HAP-1 (cell line): ENCODE results near the gene RPRD1B.
"Not testable (repeated sequence)": the region's sequence is repeated elsewhere in the genome, so short reads cannot be mapped to it uniquely, and the experiment has no call there.

Experiments
- DNase-seq, 2 experiments: peaks; one replicate each; pipeline ENCODE4 v3.0.0-alpha.2; 2016 to 2020; ENCODE audit warnings: low spot score in 2 of 2
- H3K27me3 ChIP-seq: fragments of 250-450 bp; sonication (Bioruptor Pico); 2 replicates; pipeline ENCODE4 v1.5.1; 2020; ENCODE audit warnings: low read depth, mild to moderate bottlenecking, moderate library complexity
- H3K36me3 ChIP-seq: fragments of 250-450 bp; sonication (Bioruptor Pico); replicated peaks from 2 replicates; pipeline ENCODE4 v1.5.1; 2020; ENCODE audit warnings: mild to moderate bottlenecking
- H3K4me1 ChIP-seq: fragments of 250-450 bp; sonication (Bioruptor Pico); 2 replicates; pipeline ENCODE4 v1.5.1; 2020; ENCODE audit warnings: mild to moderate bottlenecking
- H3K4me3 ChIP-seq: fragments of 250-450 bp; sonication (Bioruptor Pico); 2 replicates; pipeline ENCODE4 v1.5.1; 2020; ENCODE audit warnings: mild to moderate bottlenecking, moderate library complexity
- H3K9me3 ChIP-seq: fragments of 250-450 bp; sonication (Bioruptor Pico); 2 replicates; pipeline ENCODE4 v1.5.1; 2020; ENCODE audit warnings: mild to moderate bottlenecking, moderate library complexity
- in situ Hi-C: fragments of 300-500 bp; cut with MboI; formaldehyde crosslinking; loops from 3 replicates; pipeline ENCODE4 v1.14.3; 2020; ENCODE audit warnings: low sequenced_read_pairs, inconsistent platforms, mixed read lengths

RPRD1B gene

DNA sequence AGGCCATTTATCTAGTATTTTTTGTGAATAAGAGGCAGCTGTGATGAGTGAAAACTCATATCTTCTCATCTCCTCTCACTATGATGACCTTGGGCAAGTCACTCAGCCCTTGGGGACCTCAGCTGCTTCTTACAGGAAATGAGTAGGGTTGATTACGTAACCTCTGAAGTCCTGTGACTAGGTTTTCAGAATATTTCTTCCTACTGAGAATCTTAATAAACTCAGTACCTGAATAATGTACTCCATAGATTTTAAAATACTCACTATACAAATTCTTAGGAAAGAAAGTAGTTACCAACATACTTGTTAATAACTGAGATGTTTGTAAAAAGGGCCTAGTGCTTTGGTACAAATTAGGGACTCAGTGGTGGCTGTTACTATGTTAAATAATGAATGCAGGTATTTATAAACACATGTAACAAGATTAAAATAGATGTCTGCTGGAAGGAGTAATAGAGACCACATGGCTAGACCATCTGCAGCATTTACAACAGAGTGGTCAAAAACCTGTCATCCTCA is 60.9 kb downstream of the RPRD1B start:
- no peaks in the 10 kb centered on the region for H3K9me3 ChIP-seq
- no peak overlapping the region for H3K4me3 ChIP-seq
- H3K4me1 ChIP-seq = no peaks in the 10 kb centered on the region
- no peak for DNase-seq
- in situ Hi-C loops = no loop called here
- H3K36me3 ChIP-seq = peaks cover 11% of the 10 kb centered on the region
- H3K27me3 ChIP-seq = no peaks in the 10 kb centered on the region

GRCh38 chr20:38095017-38095686 is 61.6 kb downstream of the RPRD1B start:
- no peak for DNase-seq
- H3K4me3 ChIP-seq = no peak overlapping the region
- H3K36me3 ChIP-seq = peaks cover 7% of the 10 kb centered on the region
- no peaks in the 10 kb centered on the region for H3K4me1 ChIP-seq
- no peaks in the 10 kb centered on the region for H3K9me3 ChIP-seq
- in situ Hi-C loops = no loop called here
- H3K27me3 ChIP-seq = no peaks in the 10 kb centered on the region

DNA sequence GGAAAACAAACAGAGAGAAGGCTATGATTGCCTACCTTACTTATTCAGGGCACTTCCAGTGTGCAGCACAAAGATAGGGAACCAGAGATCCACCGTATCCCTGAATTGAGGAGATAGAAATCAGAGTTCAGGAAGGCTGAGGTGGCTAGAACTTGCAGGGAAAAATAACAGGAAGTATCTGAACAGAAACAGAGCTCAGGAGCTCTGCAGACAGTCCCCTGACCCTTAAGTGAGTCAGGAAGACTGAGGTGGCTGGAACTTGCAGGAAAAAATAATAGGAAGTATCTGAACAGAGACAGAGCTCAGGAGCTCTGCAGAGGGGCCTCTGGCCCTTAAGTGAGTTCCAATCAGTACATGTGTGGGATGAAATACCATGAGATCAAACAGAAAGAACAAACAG is 65.4 kb downstream of the RPRD1B start:
- H3K4me3 ChIP-seq = no peak overlapping the region
- no peaks in the 10 kb centered on the region for H3K9me3 ChIP-seq
- no peaks in the 10 kb centered on the region for H3K4me1 ChIP-seq
- no peak for DNase-seq
- no peaks in the 10 kb centered on the region for H3K27me3 ChIP-seq
- in situ Hi-C loops = no loop called here
- H3K36me3 ChIP-seq = no peaks in the 10 kb centered on the region

- DNase-seq, H3K9me3 ChIP-seq, in situ Hi-C loops, H3K4me1 ChIP-seq, H3K27me3 ChIP-seq, H3K4me3 ChIP-seq, H3K36me3 ChIP-seq: not testable (repeated sequence)
These were observed 68.7 kb downstream of the RPRD1B start for GRCh38 chr20:38102206-38102605.

DNA sequence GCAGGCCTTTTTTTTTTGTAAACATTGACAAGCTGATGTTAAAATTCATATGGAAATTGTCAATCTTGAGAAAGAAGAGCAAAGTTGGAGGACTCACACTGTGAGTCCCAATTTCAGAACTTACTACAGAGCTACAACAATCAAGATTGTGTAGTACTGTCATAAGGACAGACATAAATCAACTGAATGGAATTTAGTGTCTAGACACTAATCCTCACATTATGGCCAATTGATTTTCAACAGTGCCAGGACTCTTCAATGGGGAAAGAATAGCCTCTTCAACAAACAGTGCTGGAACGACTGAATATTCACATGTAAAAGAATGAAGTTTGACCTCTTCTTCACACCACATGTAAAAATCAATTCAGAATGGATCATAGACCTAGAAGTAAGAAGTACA is 70.7 kb downstream of the RPRD1B start:
- peak; percentile 29 to 93 for DNase-seq
- in situ Hi-C loops = no loop called here
- Histone ChIP-seq H3K27me3 (0 out of 2 replicates have a peak, but pooled peaks cover 3% of the 10 kb centered on the region), H3K36me3 (no peaks in the 10 kb centered on the region), H3K4me1 (peaks cover 6% of the 10 kb centered on the region), H3K4me3 (no peak overlapping the region), H3K9me3 (no peaks in the 10 kb centered on the region)

GRCh38 chr20:38106461-38106860 is 72.9 kb downstream of the RPRD1B start:
- Histone ChIP-seq H3K36me3 (no peaks in the 10 kb centered on the region), H3K4me1 (peaks cover 6% of the 10 kb centered on the region), H3K9me3 (no peaks in the 10 kb centered on the region), H3K27me3 (0 out of 2 replicates have a peak, but pooled peaks cover 3% of the 10 kb centered on the region), H3K4me3 (no peak overlapping the region)
- in situ Hi-C loops = no loop called here
- no peak for DNase-seq

DNA sequence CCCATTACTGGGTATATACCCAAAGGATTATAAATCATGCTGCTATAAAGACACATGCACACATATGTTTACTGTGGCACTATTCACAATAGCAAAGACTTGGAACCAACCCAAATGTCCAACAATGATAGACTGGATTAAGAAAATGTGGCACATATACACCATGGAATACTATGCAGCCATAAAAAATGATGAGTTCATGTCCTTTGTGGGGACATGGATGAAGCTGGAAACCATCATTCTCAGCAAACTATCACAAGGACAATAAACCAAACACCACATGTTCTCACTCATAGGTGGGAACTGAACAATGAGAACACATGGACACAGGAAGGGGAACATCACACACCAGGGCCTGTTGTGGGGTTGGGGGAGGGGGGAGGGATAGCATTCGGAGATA is 73.8 kb downstream of the RPRD1B start:
- H3K27me3 ChIP-seq, H3K4me1 ChIP-seq, DNase-seq, H3K9me3 ChIP-seq, in situ Hi-C loops, H3K4me3 ChIP-seq, H3K36me3 ChIP-seq: not testable (repeated sequence)

- H3K9me3 ChIP-seq, H3K4me1 ChIP-seq, in situ Hi-C loops, DNase-seq, H3K27me3 ChIP-seq, H3K36me3 ChIP-seq, H3K4me3 ChIP-seq: not testable (repeated sequence)
These were observed 74.4 kb downstream of the RPRD1B start for GRCh38 chr20:38107916-38108315.

DNA sequence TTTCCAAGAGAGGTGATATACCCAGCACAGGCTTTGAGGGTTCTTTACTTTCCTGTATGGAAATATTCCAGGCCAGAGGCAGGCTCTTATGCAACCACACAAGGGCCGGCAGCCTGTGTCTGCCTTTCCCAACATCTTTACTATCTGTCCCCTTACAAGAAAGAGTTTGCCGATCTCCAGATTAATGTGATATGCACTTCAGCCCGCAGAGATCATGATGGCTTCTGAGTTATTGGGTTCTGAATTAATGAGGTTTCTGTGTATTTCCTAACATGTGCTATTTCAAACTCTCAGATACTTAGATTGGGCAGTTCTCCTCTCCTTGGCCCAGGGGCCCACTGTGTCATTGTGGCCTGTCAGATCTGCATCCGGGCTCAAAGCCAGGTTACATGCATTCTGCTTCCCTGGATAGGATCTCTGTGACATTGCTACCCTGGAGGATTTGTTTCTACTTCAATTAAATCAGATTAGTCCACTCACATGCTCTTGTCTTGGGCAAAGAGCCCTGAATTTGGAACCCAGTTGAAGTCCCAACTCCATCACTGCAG is 75.0 kb downstream of the RPRD1B start:
- no peak overlapping the region for H3K4me3 ChIP-seq
- 0 out of 2 replicates have a peak, but pooled peaks cover 3% of the 10 kb centered on the region for H3K27me3 ChIP-seq
- no peaks in the 10 kb centered on the region for H3K36me3 ChIP-seq
- peaks cover 6% of the 10 kb centered on the region for H3K4me1 ChIP-seq
- DNase-seq = no peak
- H3K9me3 ChIP-seq = no peaks in the 10 kb centered on the region
- in situ Hi-C loops = no loop called here

DNA sequence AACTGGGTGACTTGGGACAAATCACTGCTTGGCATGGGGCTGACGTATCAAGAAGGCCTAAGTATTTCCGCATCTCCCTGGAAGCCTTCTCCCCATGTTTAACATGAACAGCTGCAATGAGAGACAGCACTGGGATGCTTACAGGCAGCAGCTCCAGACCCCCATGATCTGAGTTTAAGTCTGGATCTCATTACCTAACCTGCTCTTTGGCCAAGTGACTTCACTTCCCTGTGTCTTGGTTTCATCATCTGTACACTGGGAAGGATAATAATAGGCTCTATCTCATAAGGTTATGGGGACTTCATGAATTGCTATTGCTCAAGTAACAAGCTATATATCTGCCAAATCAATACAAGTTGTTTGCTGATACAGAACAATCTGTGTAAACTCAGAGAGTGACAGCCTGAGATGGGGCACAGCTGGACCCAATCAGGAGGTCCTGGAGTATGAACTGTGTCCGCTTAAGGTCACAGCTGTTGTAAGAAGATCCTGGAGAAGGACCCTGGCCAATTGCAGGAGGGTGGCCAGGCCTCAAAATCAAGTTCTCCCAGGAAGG is 75.5 kb downstream of the RPRD1B start:
- no peak for DNase-seq
- Histone ChIP-seq H3K27me3 (0 out of 2 replicates have a peak, but pooled peaks cover 3% of the 10 kb centered on the region), H3K4me1 (peaks cover 6% of the 10 kb centered on the region), H3K36me3 (no peaks in the 10 kb centered on the region), H3K4me3 (no peak overlapping the region), H3K9me3 (no peaks in the 10 kb centered on the region)
- in situ Hi-C loops = no loop called here

DNA sequence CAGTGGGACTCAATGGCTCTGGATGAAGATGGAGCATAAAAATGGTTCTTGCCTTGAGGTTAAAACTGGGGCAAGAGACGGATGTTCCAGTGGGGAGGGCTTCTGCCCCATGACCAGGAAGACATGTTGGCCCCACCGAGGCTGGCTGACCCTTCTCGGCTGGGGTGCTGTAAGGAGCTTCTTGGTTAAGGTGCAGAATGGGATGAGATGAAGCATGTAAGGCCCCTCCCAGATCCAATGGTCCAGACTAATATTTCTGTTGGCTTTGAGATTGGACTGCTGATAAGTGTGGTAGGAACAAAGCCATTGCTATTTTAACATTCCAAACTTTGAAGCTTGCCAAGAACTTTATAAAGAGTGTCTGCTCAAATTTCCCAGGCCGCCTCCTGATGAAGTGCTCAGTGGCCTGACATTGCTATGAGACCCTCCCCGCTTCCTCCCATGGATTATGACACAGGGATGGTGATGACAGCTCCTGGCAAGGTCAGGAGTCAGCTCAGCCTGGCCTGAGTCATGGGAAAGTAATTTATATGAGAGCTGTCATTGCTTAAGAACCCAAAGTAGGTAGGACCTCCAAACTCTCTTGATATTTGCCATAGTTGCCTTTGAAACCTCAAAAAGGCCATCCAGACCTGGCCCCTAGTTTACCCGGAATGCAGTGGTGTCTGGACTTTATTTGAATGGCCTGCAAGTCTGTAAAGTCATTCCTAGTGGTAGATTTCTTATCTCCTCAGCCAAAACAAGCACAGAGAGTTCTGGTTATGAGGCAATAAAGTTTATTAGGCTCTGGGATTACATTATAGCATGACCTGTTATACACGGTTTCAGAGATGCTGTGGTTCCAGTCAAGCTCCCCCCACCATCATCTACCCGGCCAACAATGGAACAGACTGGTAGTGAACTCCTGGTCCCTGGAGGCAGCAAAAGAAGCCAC is 76.3 kb downstream of the RPRD1B start:
- Histone ChIP-seq H3K36me3 (no peaks in the 10 kb centered on the region), H3K4me1 (peaks cover 2% of the 10 kb centered on the region), H3K4me3 (no peak overlapping the region), H3K27me3 (0 out of 2 replicates have a peak, but pooled peaks cover 3% of the 10 kb centered on the region), H3K9me3 (no peaks in the 10 kb centered on the region)
- DNase-seq = no peak
- in situ Hi-C loops = no loop called here

GRCh38 chr20:38110525-38111178 is 77.1 kb downstream of the RPRD1B start:
- in situ Hi-C loops = no loop called here
- DNase-seq = no peak
- no peaks in the 10 kb centered on the region for H3K4me1 ChIP-seq
- 0 out of 2 replicates have a peak, but pooled peaks cover 3% of the 10 kb centered on the region for H3K27me3 ChIP-seq
- no peaks in the 10 kb centered on the region for H3K9me3 ChIP-seq
- H3K36me3 ChIP-seq = no peaks in the 10 kb centered on the region
- no peak overlapping the region for H3K4me3 ChIP-seq
